GF-D8 (cell line): ENCODE measurements around the gene EXOC3L4.
"Not testable (repeated sequence)": the region's sequence is repeated elsewhere in the genome, so short reads cannot be mapped to it uniquely, and the experiment has no call there.

ENCODE experiments used
- DNase-seq: peaks from one replicate; lab custom pipeline; 2025; lab: John Stamatoyannopoulos, UW

EXOC3L4 gene

DNA sequence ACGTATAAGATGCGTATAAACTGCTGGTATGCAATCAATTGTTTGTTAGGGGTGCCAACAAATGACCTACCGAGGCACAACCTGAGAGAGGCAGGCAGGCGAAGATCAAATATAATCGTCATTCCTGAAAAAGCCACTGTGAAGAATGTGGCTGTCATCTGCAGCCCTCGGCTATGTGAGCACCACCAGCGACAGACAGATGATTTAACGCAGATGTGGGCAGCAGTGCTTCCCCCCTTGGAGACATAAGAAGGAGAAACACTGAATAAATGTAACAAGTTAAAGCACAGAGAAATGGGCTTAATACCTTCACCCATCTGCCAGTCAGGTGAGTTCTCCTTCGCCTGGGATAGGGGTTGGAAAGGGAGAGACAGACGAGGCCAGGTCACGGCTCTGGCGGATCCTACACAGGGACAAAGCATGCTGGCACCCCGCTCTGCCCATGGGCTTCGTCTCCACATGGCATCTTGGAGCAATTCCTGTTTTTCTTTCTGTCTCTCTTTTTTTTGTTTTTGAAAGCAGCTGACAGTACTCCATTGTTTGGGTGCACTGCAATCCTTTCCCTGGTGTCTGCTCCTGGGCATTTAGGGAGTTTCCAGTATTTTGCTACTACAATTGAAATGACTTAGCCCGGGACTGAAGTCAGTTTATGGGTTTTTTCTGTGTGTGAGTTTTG lies 56.9 kb downstream of the EXOC3L4 start:
- DNase-seq, result no peak

DNA sequence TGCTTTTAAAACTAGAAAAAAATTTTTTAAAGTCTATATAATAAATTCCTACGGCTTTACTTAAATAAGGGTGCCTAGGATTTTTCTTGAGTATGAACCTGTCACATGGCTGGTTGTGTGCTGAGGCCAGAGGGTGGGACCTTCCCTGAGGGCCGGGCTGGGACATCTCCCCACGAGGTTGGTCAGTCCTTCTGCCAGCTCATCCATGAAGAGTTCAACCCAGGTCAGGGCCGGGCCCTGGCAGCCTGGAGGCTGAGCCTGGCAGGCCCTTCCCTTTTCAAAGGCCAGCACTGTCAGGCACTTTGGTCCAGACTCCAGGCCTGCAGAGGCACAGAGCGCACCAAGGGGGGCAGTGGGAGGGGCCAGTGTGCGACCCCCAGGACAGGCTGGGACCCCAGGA lies 60.5 kb downstream of the EXOC3L4 start:
- DNase-seq, result no peak

DNA sequence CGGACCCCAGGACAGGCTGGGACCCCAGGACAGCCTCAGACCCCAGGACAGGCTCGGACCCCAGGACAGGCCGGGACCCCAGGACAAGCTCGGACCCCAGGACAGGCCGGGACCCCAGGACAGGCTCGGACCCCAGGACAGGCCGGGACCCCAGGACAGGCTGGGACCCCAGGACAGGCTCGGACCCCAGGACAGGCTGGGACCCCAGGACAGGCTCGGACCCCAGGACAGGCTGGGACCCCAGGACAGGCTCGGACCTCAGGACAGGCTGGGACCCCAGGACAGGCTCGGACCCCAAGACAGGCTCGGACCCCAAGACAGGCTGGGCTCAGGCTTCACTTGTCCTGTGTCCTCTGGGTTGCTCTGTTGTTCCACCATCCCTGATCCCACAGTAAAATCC lies 60.9 kb downstream of the EXOC3L4 start:
- not testable (repeated sequence) for DNase-seq

DNA sequence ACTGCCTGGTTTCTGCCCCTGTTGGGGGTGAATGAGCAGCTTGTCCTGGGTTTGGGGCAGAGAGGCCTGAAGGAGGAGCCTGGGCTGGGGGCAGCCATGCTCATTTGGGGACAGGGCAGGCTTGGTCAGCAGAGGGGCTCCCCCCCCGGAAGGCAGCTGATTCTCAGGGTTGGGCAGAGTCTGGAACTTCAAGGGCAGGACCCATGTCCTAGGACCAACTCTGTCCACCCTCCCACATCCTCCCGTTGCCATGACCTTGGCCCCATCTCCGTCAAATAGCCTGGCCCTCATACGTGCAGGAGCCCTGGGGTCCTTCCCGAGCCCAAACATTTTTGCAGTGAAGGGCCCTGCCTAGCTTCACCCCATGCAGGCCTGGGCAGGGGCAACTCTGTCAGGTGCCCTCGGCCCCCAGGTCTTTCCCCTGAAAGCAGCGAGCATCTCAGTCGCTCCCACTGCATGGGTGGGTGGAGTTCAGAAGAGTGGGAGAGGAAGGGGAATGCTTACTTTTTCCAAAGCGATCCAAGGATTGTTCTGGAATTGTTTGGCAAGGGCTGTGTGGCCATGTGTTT lies 61.4 kb downstream of the EXOC3L4 start:
- DNase-seq, result no peak

DNA sequence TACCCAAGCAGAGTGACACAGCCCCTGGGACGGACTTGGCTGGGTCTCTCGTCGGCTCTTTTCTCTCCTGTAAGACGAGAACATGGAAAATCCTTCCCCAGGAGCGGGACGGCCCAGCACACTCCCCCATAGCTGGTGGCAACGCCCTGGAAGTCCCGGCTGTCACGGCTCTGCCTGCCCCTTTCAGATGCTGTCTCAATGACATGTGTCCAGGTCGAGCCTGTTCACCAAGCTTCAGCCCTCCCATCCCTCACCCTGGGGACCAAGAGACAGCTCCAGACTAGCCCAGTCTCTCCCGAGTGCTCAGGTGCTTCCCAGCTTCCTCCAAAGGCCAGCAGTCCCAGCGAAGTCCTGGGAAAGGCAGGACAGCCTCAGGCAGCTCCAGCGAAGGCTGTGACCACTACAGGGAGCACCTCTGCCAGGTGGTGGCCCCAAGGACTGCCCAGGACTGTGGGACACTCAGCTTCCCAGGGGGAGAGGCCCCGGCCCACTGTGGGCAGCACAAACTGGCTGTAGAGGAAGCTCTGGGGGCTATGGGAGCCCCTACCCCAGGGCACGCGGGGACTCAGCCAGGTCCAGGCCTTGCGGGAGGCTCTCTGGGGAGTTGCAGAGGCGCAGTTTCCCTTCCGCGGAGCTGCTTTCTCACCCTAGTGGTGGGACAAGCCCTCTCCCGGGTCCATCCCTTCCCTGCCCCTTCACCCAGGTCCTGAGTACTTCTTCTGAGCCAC lies 62.3 kb downstream of the EXOC3L4 start:
- no peak for DNase-seq

DNA sequence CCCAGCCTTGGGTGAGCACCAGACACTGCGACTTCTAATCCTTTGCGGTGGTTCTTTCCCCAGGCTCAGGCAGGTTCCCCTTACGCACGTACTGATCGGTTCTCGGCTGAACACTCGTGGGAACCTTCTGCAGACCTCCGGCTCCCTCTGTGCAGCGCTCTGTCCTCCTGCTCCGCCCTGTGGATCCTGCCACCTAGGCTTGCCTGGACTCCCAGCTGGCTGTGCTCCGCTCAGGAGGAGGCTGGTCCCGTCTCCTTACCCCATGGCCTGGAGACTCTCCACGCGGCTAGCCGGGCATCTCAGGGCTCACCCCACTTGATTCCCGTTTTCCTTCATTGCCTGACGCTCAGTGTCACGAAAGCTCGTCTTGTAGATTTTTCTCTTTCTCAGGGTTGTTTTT lies 63.4 kb downstream of the EXOC3L4 start:
- no peak for DNase-seq

DNA sequence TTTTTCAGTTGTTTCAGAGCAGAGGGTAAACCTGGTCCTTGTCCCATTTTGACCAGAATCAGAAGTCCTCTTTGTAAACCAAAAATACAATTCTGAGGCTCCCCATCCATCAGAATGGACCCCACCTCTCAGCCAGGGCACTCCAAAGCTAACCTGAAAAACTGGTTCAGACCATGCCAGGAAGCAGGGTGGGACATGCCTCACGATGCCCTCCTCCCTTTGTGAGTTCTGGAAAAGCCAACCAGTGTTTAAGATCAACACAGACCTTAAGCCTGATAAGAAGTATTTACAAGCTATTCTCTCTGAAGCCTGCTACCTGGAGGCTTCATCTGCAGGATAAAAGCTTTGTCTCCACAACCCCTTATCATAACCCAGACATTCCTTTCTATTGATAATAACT lies 64.2 kb downstream of the EXOC3L4 start:
- no peak for DNase-seq
